Thyroid gland (tissue), 4 donors: ENCODE results near the gene HSPA1L. TPM values are rescaled to one million over a fixed set of nuclear protein-coding genes. Genes with fewer than 3 reads are reported as not detected.

Experiments used
- DNase-seq, 2 donors: peaks; one replicate each; pipeline ENCODE4 v3.0.0-alpha.2; 2019
- H3K27ac ChIP-seq, 3 donors: fragments of 200-600 bp; sonication (generic); 1 replicate in 2 of 3; 2 replicates in 1 of 3; pipeline ENCODE4 v1.5.1; 2016 to 2019; ENCODE audit warnings: mild to moderate bottlenecking in 1 of 3, moderate library complexity in 1 of 3
- H3K27me3 ChIP-seq: fragments of 200-600 bp; sonication (generic); one replicate; pipeline ENCODE4 v1.5.1; 2019
- H3K36me3 ChIP-seq, 2 donors: fragments of 200-600 bp; sonication (generic); one replicate each; pipeline ENCODE4 v1.5.1; 2016 to 2019
- H3K4me1 ChIP-seq, 2 donors: fragments of 200-600 bp; sonication (generic); one replicate each; pipeline ENCODE4 v1.5.1; 2017 to 2019
- H3K4me3 ChIP-seq, 3 donors: fragments of 200-600 bp; sonication (generic); replicated peaks in 1 of 3; 1 replicate in 2 of 3; 2 replicates in 1 of 3; pipeline ENCODE4 v1.5.1; 2016; ENCODE audit warnings: mild to moderate bottlenecking in 1 of 3
- H3K9me3 ChIP-seq: fragments of 200-600 bp; sonication (generic); one replicate; pipeline ENCODE4 v1.5.1; 2017
- POLR2A ChIP-seq, 2 donors: fragments of 450-650 bp; IDR thresholded peaks; one replicate each; pipeline ENCODE4 v1.6.1; 2017; ENCODE audit warnings: antibody characterized with exemption in 2 of 2, mild to moderate bottlenecking in 2 of 2, moderate library complexity in 1 of 2
- WGBS, 2 donors: methylation state at CpG; one replicate each; pipeline ENCODE4 v1.1.5; 2017; 5-methylcytosine and 5-hydroxymethylcytosine counted together
- intact Hi-C: fragments of 100-400 bp; cut with DNase I; formaldehyde crosslinking; loops from one replicate; pipeline ENCODE4 v1.15.1; 2023
- total RNA-seq, 4 donors: library from RNA; depleted of rRNA; stranded (reverse); fragments of >200 nt; gene quantifications; one replicate each; pipeline ENCODE4 v1.2.3, GENCODE V29; 2016
- TF ChIP-seq, protein P1 (sequence below), 6 experiments: fragments of 200-600 bp in 3 of 6; fragments of 450-650 bp in 3 of 6; sonication (generic) in 3 of 6; IDR thresholded peaks; one replicate each; pipeline ENCODE4 v1.5.1; 2016 to 2019; ENCODE audit warnings: antibody characterized with exemption in 6 of 6, mild to moderate bottlenecking in 2 of 6, inconsistent platforms in 1 of 6, moderate library complexity in 1 of 6

HSPA1L gene
- total RNA-seq, 4 donors from 2014 or later, result 3.5 to 4.1 (median 3.9) TPM

DNA sequence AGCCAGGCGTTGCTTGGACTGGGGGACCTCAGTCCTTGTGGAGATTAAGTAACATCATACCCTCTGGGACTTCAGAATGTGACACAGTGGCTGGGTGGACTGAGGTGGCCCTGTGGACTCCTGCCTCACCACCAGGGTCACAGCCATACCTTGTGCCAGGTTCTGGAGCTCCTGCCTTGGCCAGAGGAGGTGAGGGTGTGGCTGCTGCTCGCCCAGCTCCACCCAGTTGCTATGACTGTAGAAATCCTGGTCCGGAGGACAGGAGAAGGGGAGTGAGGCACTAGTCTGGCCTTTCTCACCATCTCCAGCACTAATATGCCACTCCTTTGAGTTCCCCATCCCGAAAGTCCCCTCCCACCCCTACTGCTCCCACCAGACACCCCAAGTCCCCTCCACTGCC is 39.9 kb downstream of the HSPA1L start:
- Histone ChIP-seq H3K27ac (no peak overlapping the region), H3K27me3 (no peaks in the 10 kb centered on the region), H3K4me1 (peaks cover 8 to 14% of the 10 kb centered on the region in 2 donors), H3K4me3 (no peak overlapping the region), H3K36me3 (peaks cover 11 to 17% of the 10 kb centered on the region in 2 donors), H3K9me3 (no peaks in the 10 kb centered on the region)
- intact Hi-C loops, result no loop called here
- no peak for DNase-seq
- 71 to 88% methylated on average over 2 to 4 of the region's 4 CpGs for WGBS, 2 donors
- TF ChIP-seq, protein P1, sequence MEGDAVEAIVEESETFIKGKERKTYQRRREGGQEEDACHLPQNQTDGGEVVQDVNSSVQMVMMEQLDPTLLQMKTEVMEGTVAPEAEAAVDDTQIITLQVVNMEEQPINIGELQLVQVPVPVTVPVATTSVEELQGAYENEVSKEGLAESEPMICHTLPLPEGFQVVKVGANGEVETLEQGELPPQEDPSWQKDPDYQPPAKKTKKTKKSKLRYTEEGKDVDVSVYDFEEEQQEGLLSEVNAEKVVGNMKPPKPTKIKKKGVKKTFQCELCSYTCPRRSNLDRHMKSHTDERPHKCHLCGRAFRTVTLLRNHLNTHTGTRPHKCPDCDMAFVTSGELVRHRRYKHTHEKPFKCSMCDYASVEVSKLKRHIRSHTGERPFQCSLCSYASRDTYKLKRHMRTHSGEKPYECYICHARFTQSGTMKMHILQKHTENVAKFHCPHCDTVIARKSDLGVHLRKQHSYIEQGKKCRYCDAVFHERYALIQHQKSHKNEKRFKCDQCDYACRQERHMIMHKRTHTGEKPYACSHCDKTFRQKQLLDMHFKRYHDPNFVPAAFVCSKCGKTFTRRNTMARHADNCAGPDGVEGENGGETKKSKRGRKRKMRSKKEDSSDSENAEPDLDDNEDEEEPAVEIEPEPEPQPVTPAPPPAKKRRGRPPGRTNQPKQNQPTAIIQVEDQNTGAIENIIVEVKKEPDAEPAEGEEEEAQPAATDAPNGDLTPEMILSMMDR (IDR thresholded peaks at IDR 0.05), result no peak
- no peak for TF ChIP-seq POLR2A (IDR thresholded peaks at IDR 0.05)

DNA sequence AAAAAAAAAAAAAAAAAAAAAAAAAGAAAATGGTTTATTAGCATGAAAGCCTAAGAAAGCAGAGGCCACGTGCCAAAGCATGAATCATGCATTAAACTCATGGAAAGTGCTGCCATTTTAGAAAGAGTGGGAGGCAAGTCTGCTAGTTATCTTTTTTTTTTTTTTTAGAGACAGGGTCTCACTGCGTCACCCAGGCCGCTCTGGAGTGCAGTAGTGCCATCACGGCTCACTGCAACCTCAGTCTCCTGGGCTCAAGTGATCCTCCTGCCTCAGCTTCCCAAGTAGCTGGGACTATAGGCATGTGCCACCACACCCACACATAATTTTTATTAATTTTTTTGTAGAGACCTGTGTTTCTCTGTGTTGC is 43.1 kb downstream of the HSPA1L start:
- intact Hi-C loops, result no loop called here
- no peaks in the 10 kb centered on the region for H3K36me3 ChIP-seq
- no peak for TF ChIP-seq POLR2A (IDR thresholded peaks at IDR 0.05)
- TF ChIP-seq, protein P1 (IDR thresholded peaks at IDR 0.05), result no peak

DNA sequence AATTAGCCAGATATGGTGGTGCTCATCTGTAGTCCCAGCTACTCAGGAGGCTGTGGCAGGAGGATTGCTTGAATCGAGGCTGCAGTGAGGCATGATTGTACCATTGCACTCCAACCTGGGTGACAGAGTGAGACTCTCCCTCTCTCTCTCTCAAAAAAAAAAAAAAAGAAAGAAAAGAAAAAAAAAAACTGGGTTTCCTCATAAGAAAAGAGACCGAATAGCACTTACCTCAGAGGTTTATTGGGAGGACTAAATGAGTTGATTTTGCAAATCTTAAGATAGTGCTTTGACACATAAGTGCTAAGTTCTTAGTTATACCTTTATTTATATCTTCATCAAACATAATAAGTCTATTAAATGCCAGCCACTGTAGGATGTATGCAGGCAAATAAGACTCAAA is 44.2 kb downstream of the HSPA1L start:
- H3K36me3 ChIP-seq, result no peaks in the 10 kb centered on the region
- DNase-seq, result no peak
- no peak overlapping the region for H3K27ac ChIP-seq
- H3K27me3 ChIP-seq, result no peaks in the 10 kb centered on the region
- no peak for TF ChIP-seq POLR2A (IDR thresholded peaks at IDR 0.05)
- TF ChIP-seq, protein P1 (IDR thresholded peaks at IDR 0.05), result no peak
- H3K4me3 ChIP-seq, result no peak overlapping the region
- no peaks in the 10 kb centered on the region for H3K4me1 ChIP-seq
- intact Hi-C loops, result no loop called here
- WGBS, 2 donors, result 86 to 98% methylated on average over 2 of the region's 2 CpGs
- no peaks in the 10 kb centered on the region for H3K9me3 ChIP-seq

More for the DNA sequence above, 43.1 kb downstream of the HSPA1L start:
- H3K4me1 ChIP-seq, result peaks cover 6 to 8% of the 10 kb centered on the region in 2 donors
- 64 to 85% methylated on average over 4 of the region's 4 CpGs for WGBS, 2 donors
- H3K9me3 ChIP-seq, result no peaks in the 10 kb centered on the region
- H3K4me3 ChIP-seq, result no peak overlapping the region
- no peak for DNase-seq
- H3K27ac ChIP-seq, result no peak overlapping the region
- H3K27me3 ChIP-seq, result no peaks in the 10 kb centered on the region

DNA sequence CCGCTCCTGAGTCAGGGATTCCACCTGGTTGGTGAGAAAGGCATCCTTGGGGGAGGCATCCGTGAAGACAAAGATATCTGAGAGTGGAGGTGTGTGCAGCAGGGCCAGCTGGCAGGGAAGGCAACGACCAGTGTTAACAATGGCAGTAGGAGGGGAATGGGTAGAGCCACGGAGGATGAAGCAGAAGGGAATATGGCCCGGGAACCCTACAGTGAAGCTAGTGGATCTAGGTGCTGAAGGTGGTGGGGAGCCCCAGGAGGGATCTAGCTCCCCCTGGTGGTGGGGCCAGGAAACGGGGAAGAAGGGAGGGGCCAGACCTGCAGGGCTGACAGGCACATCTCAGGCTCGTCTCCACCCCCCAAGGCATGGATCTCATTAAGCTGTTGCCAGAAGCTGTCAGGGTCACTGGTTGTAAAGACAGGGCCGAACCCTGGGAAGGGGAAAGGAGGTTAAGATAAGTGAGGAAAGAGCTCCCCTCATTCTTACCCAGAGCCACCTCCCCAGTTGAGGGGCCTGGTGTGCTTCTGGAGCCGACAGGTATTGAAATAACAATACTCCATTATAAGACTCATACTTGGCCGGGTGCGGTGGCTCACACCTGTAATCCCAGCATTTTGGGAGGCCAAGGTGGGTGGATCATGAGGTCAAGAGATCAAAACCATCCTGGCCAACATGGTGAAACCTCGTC is 45.3 kb downstream of the HSPA1L start:
- peak; percentile 50 to 51 for DNase-seq
- intact Hi-C loops, result no loop called here
- 67 to 69% methylated on average over 12 of the region's 12 CpGs for WGBS, 2 donors

More for the DNA sequence above, 45.3 kb downstream of the HSPA1L start:
- H3K9me3 ChIP-seq, result no peaks in the 10 kb centered on the region
- no peak overlapping the region for H3K4me3 ChIP-seq
- no peaks in the 10 kb centered on the region for H3K27me3 ChIP-seq
- H3K4me1 ChIP-seq, result no peaks in the 10 kb centered on the region
- H3K36me3 ChIP-seq, result no peaks in the 10 kb centered on the region
- no peak overlapping the region for H3K27ac ChIP-seq
- no peak for TF ChIP-seq POLR2A (IDR thresholded peaks at IDR 0.05)
- TF ChIP-seq, protein P1 (IDR thresholded peaks at IDR 0.05), result peak in 5 of 6 experiments; percentile 19 to 57 (median 48)
